Neuronal stem cell (in vitro differentiated cells): Measurements from ENCODE around the gene PCED1A.

ENCODE experiments used
- DNase-seq: peaks from one replicate; pipeline ENCODE4 v3.0.0-alpha.2; 2013; ENCODE audit warnings: low spot score
- H2AFZ ChIP-seq: one replicate; pipeline ENCODE4 v1.6.1; 2013; ENCODE audit warnings: mild to moderate bottlenecking, low read length, inconsistent platforms
- H2AK5ac ChIP-seq: 2 replicates; pipeline ENCODE4 v1.6.1; 2013; ENCODE audit warnings: low read depth, mild to moderate bottlenecking, inconsistent platforms, low read length, moderate library complexity, mixed read lengths
- H2BK120ac ChIP-seq: 2 replicates; pipeline ENCODE4 v1.6.1; 2013; ENCODE audit warnings: low read depth, mild to moderate bottlenecking, inconsistent platforms, low read length, moderate library complexity, mixed read lengths
- H2BK12ac ChIP-seq: one replicate; pipeline ENCODE4 v1.6.1; 2013; ENCODE audit warnings: low read length, inconsistent platforms
- H2BK15ac ChIP-seq: 2 replicates; pipeline ENCODE4 v1.6.1; 2013; ENCODE audit warnings: mild to moderate bottlenecking, low read length, inconsistent platforms, mixed read lengths
- H2BK5ac ChIP-seq: one replicate; pipeline ENCODE4 v1.6.1; 2013; ENCODE audit warnings: inconsistent platforms, mild to moderate bottlenecking, low read length, moderate library complexity
- H3K14ac ChIP-seq: one replicate; pipeline ENCODE4 v1.6.1; 2013; ENCODE audit warnings: low read length, inconsistent platforms
- H3K18ac ChIP-seq: 2 replicates; pipeline ENCODE4 v1.6.1; 2013; ENCODE audit warnings: low read length, inconsistent platforms
- H3K23ac ChIP-seq: 2 replicates; pipeline ENCODE4 v1.6.1; 2013; ENCODE audit warnings: low read depth, mild to moderate bottlenecking, mixed read lengths, low read length, inconsistent platforms; ENCODE audit not compliant: poor library complexity
- H3K27ac ChIP-seq: replicated peaks from 3 replicates; pipeline ENCODE4 v1.5.1; 2013; ENCODE audit warnings: low read length, inconsistent platforms
- H3K27me3 ChIP-seq, 3 experiments: 2 replicates each; pipeline ENCODE4 v1.6.1; 2013; ENCODE audit warnings: low read length in 3 of 3, mild to moderate bottlenecking in 2 of 3, inconsistent platforms in 1 of 3, low read depth in 1 of 3, mixed read lengths in 1 of 3, moderate library complexity in 1 of 3; ENCODE audit not compliant: control insufficient read depth in 3 of 3, insufficient read depth in 3 of 3
- H3K36me3 ChIP-seq, 2 donors: replicated peaks in 1 of 2; 2 replicates each; pipeline ENCODE4 v1.6.1; 2013; ENCODE audit warnings: low read length in 2 of 2; ENCODE audit not compliant: control insufficient read depth in 2 of 2, insufficient read depth in 2 of 2
- H3K4ac ChIP-seq: 2 replicates; pipeline ENCODE4 v1.6.1; 2013; ENCODE audit warnings: inconsistent platforms, mild to moderate bottlenecking, low read length, moderate library complexity
- H3K4me1 ChIP-seq, 2 donors: 1 replicate in 1 of 2; 2 replicates in 1 of 2; pipeline ENCODE4 v1.6.1; 2013; ENCODE audit warnings: low read length in 2 of 2, low read depth in 1 of 2; ENCODE audit not compliant: control insufficient read depth in 2 of 2, insufficient read depth in 1 of 2
- H3K4me2 ChIP-seq: one replicate; pipeline ENCODE4 v1.6.1; 2013; ENCODE audit warnings: mild to moderate bottlenecking, low read length, inconsistent platforms; ENCODE audit not compliant: insufficient read depth, poor library complexity, severe bottlenecking
- H3K4me3 ChIP-seq, 2 donors: 2 replicates each; pipeline ENCODE4 v1.5.1; 2013; ENCODE audit warnings: low read length in 2 of 2, mild to moderate bottlenecking in 2 of 2, inconsistent platforms in 1 of 2, moderate library complexity in 1 of 2
- H3K79me1 ChIP-seq: one replicate; pipeline ENCODE4 v1.6.1; 2013; ENCODE audit warnings: low read depth, mild to moderate bottlenecking, inconsistent platforms, low read length, moderate library complexity
- H3K9ac ChIP-seq: one replicate; pipeline ENCODE4 v1.6.1; 2013; ENCODE audit warnings: mild to moderate bottlenecking, low read depth, low read length, inconsistent platforms; ENCODE audit not compliant: poor library complexity
- H3K9me3 ChIP-seq, 2 donors: replicated peaks in 1 of 2; 2 replicates each; pipeline versions ENCODE3 to v1.6.1; 2013; ENCODE audit warnings: low read length in 2 of 2, mild to moderate bottlenecking in 2 of 2, inconsistent platforms in 1 of 2, low read depth in 1 of 2, mixed read lengths in 1 of 2, moderate library complexity in 1 of 2; ENCODE audit not compliant: control insufficient read depth in 2 of 2, insufficient read depth in 1 of 2
- H4K8ac ChIP-seq: one replicate; pipeline ENCODE4 v1.6.1; 2013; ENCODE audit warnings: low read depth, mild to moderate bottlenecking, inconsistent platforms, low read length, moderate library complexity
- H4K91ac ChIP-seq: one replicate; pipeline ENCODE4 v1.6.1; 2013; ENCODE audit warnings: low read length, low read depth, mild to moderate bottlenecking, inconsistent platforms; ENCODE audit not compliant: poor library complexity
- WGBS, 2 donors: extraction: QIAGEN DNeasy Blood & Tissue Kit; methylation state at CpG; one replicate each; pipeline ENCODE4 v1.1.7; 2013; ENCODE audit warnings: missing lambda C conversion rate in 2 of 2, mixed read lengths in 1 of 2; ENCODE audit not compliant: insufficient read length in 2 of 2, insufficient replicate concordance in 1 of 2; ENCODE audit errors: extremely low coverage in 2 of 2; 5-methylcytosine and 5-hydroxymethylcytosine counted together

PCED1A gene

DNA sequence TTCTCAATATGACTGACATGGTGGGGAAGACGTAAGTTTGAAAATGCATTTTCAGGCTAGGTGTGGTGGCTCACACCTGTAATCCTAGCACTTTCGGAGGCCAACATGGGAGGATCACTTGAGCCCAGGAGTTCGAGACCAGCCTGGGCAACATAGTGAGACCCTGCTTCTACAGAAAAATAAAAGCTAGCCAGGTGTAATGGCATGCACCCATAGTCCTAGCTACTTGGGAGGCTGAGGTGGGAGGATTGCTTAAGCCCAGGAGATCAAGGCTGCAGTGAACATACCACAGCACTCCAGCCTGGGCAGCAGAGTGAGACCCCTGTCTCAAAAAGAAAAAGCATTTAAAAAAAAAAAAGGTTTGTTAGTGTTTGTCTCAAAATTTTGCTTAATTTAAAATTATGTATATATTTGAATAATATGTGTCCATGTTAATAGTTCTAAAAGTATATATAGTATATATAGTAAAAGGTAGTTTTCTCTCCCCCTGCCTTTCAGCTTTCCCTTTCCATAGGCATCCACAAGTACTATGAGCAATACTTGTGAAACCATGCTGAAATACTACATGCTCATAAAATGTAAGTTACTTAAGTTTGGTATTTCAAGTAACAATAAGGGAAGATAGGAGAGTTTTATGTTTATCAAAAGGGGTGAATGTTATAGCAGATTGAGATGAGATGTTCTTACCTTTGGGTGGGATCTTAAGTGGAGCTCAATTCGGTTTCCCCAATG, 47.9 kb upstream of the PCED1A start:
- H2BK15ac ChIP-seq = no peak overlapping the region
- peaks cover 0 to under 1% of the 10 kb centered on the region in 2 donors for H3K9me3 ChIP-seq
- no peak overlapping the region for H2BK120ac ChIP-seq
- H2BK12ac ChIP-seq = no peak overlapping the region
- H3K18ac ChIP-seq = no peak overlapping the region
- H2AFZ ChIP-seq = no peak overlapping the region
- no peak overlapping the region for H3K4ac ChIP-seq
- H3K36me3 ChIP-seq = peaks cover 0 to 36% of the 10 kb centered on the region in 2 donors
- peaks cover 7% of the 10 kb centered on the region for H3K79me1 ChIP-seq
- no peak overlapping the region for H3K27ac ChIP-seq
- no peak overlapping the region for H3K9ac ChIP-seq
- H4K91ac ChIP-seq = no peak overlapping the region
- H4K8ac ChIP-seq = no peak overlapping the region
- WGBS, 2 donors = no CpG with 5 or more reads among the region's 4 CpGs
- H2BK5ac ChIP-seq = no peak overlapping the region
- H3K27me3 ChIP-seq = no peaks in the 10 kb centered on the region
- DNase-seq = no peak
- no peak overlapping the region for H3K23ac ChIP-seq
- no peak overlapping the region for H2AK5ac ChIP-seq
- H3K4me1 ChIP-seq = no peaks in the 10 kb centered on the region
- no peak overlapping the region for H3K4me2 ChIP-seq
- H3K14ac ChIP-seq = no peak overlapping the region
- no peak overlapping the region for H3K4me3 ChIP-seq

DNA sequence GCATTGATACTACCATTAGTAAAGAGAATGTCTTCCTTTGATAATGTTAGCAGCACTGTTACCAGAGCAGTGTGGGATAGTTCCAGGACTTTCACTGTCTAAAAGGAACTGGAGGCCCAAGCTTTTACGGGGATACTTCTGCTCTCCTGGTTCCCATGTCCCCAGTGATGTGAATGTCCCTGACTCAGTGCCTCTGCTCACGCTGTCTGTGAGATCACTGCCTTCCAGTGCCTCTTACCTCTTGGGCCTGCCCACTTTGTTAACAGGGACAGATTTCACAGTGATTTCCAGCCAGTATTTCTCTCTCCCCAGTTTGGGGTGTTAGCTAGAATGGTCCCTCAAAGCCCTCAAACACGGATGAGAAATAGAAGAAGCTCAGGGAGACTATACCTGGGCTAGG, 47.3 kb upstream of the PCED1A start:
- Histone ChIP-seq H3K18ac (no peak overlapping the region), H2BK15ac (no peak overlapping the region), H3K4me3 (no peak overlapping the region), H3K14ac (no peak overlapping the region), H2AK5ac (no peak overlapping the region), H2BK12ac (no peak overlapping the region), H3K27me3 (no peaks in the 10 kb centered on the region), H3K36me3 (peaks cover 0 to 40% of the 10 kb centered on the region in 2 donors), H2BK120ac (no peak overlapping the region), H3K9me3 (no peaks in the 10 kb centered on the region), H3K9ac (no peak overlapping the region), H3K4me1 (no peaks in the 10 kb centered on the region), H3K23ac (no peak overlapping the region), H4K8ac (no peak overlapping the region), H2AFZ (no peak overlapping the region), H3K27ac (no peak overlapping the region), H4K91ac (no peak overlapping the region), H2BK5ac (no peak overlapping the region), H3K79me1 (peaks cover 9% of the 10 kb centered on the region), H3K4ac (no peak overlapping the region), H3K4me2 (no peak overlapping the region)
- no peak for DNase-seq
- no CpG with 5 or more reads among the region's 3 CpGs for WGBS, 2 donors

- H3K36me3 ChIP-seq = peaks cover 0 to 44% of the 10 kb centered on the region in 2 donors
- no peak overlapping the region for H3K18ac ChIP-seq
- WGBS, 2 donors = no CpG with 5 or more reads among the region's 3 CpGs
- H2BK15ac ChIP-seq = no peak overlapping the region
- H3K4me3 ChIP-seq = no peak overlapping the region
- no peak overlapping the region for H4K8ac ChIP-seq
- no peaks in the 10 kb centered on the region for H3K27me3 ChIP-seq
- H4K91ac ChIP-seq = no peak overlapping the region
- H3K23ac ChIP-seq = no peak overlapping the region
- no peak overlapping the region for H2AK5ac ChIP-seq
- H3K9ac ChIP-seq = no peak overlapping the region
- H3K14ac ChIP-seq = no peak overlapping the region
- no peak overlapping the region for H2BK120ac ChIP-seq
- no peaks in the 10 kb centered on the region for H3K4me1 ChIP-seq
- H3K4ac ChIP-seq = no peak overlapping the region
- H3K27ac ChIP-seq = no peak overlapping the region
- no peak overlapping the region for H2AFZ ChIP-seq
- H2BK12ac ChIP-seq = no peak overlapping the region
- H3K4me2 ChIP-seq = no peak overlapping the region
- no peak overlapping the region for H2BK5ac ChIP-seq
- no peak for DNase-seq
- peaks cover 7% of the 10 kb centered on the region for H3K79me1 ChIP-seq
- H3K9me3 ChIP-seq = no peaks in the 10 kb centered on the region
These were observed 43.5 kb upstream of the PCED1A start for GRCh38 chr20:2883726-2884637.

- no peak overlapping the region for H4K91ac ChIP-seq
- H3K23ac ChIP-seq = no peak overlapping the region
- H2BK120ac ChIP-seq = no peak overlapping the region
- peaks cover 2 to 76% of the 10 kb centered on the region in 2 donors for H3K36me3 ChIP-seq
- no peak overlapping the region for H2BK12ac ChIP-seq
- peaks cover 5% of the 10 kb centered on the region for H3K79me1 ChIP-seq
- H3K4me2 ChIP-seq = no peak overlapping the region
- H3K4me1 ChIP-seq = peaks cover under 1 to 3% of the 10 kb centered on the region in 2 donors
- no CpG with 5 or more reads among the region's 7 CpGs for WGBS, 2 donors
- H4K8ac ChIP-seq = no peak overlapping the region
- H2BK5ac ChIP-seq = no peak overlapping the region
- no peak for DNase-seq
- no peak overlapping the region for H3K27ac ChIP-seq
- no peak overlapping the region for H3K9ac ChIP-seq
- no peak overlapping the region for H2BK15ac ChIP-seq
- H3K18ac ChIP-seq = no peak overlapping the region
- no peaks in the 10 kb centered on the region for H3K27me3 ChIP-seq
- no peak overlapping the region for H3K4me3 ChIP-seq
- no peaks in the 10 kb centered on the region for H3K9me3 ChIP-seq
- no peak overlapping the region for H3K4ac ChIP-seq
- H3K14ac ChIP-seq = no peak overlapping the region
- H2AK5ac ChIP-seq = no peak overlapping the region
- no peak overlapping the region for H2AFZ ChIP-seq
These were observed 40.2 kb upstream of the PCED1A start for GRCh38 chr20:2880650-2881049.
